HL-60 (cell line): ENCODE measurements around the gene FREM2.

Experiments
- POLR2AphosphoS5 ChIP-seq: IDR thresholded peaks from 2 replicates; pipeline ENCODE4 v1.6.1; 2012; ENCODE audit warnings: low read depth
- TF ChIP-seq, protein P1 (sequence below): IDR thresholded peaks from one replicate; pipeline ENCODE4 v1.5.1; 2011; ENCODE audit warnings: low read length, control low read depth, inconsistent platforms; ENCODE audit not compliant: insufficient read depth
- TF ChIP-seq, protein P2 (sequence below): IDR thresholded peaks from 2 replicates; pipeline ENCODE4 v1.6.1; 2012; ENCODE audit warnings: low read depth; ENCODE audit not compliant: insufficient replicate concordance

DNA sequence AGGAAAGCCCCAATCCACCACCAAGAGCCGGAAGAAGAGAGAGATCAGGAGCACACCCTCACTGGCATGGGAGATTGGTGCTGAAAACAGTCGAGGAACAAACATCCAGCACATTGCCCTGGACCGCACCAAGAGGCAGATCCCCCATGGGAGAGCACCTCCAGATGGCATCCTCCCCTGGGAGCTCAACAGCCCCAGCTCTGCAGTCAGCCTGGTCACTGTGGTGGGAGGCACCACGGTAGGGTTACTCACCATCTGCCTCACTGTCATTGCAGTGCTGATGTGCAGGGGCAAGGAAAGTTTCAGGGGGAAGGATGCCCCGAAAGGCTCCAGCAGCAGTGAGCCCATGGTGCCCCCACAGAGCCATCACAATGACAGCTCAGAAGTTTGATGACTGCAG is 193.5 kb downstream of the FREM2 start:
- TF ChIP-seq POLR2AphosphoS5, result no peak
- TF ChIP-seq, protein P1, sequence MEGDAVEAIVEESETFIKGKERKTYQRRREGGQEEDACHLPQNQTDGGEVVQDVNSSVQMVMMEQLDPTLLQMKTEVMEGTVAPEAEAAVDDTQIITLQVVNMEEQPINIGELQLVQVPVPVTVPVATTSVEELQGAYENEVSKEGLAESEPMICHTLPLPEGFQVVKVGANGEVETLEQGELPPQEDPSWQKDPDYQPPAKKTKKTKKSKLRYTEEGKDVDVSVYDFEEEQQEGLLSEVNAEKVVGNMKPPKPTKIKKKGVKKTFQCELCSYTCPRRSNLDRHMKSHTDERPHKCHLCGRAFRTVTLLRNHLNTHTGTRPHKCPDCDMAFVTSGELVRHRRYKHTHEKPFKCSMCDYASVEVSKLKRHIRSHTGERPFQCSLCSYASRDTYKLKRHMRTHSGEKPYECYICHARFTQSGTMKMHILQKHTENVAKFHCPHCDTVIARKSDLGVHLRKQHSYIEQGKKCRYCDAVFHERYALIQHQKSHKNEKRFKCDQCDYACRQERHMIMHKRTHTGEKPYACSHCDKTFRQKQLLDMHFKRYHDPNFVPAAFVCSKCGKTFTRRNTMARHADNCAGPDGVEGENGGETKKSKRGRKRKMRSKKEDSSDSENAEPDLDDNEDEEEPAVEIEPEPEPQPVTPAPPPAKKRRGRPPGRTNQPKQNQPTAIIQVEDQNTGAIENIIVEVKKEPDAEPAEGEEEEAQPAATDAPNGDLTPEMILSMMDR, result no peak
- TF ChIP-seq, protein P2, sequence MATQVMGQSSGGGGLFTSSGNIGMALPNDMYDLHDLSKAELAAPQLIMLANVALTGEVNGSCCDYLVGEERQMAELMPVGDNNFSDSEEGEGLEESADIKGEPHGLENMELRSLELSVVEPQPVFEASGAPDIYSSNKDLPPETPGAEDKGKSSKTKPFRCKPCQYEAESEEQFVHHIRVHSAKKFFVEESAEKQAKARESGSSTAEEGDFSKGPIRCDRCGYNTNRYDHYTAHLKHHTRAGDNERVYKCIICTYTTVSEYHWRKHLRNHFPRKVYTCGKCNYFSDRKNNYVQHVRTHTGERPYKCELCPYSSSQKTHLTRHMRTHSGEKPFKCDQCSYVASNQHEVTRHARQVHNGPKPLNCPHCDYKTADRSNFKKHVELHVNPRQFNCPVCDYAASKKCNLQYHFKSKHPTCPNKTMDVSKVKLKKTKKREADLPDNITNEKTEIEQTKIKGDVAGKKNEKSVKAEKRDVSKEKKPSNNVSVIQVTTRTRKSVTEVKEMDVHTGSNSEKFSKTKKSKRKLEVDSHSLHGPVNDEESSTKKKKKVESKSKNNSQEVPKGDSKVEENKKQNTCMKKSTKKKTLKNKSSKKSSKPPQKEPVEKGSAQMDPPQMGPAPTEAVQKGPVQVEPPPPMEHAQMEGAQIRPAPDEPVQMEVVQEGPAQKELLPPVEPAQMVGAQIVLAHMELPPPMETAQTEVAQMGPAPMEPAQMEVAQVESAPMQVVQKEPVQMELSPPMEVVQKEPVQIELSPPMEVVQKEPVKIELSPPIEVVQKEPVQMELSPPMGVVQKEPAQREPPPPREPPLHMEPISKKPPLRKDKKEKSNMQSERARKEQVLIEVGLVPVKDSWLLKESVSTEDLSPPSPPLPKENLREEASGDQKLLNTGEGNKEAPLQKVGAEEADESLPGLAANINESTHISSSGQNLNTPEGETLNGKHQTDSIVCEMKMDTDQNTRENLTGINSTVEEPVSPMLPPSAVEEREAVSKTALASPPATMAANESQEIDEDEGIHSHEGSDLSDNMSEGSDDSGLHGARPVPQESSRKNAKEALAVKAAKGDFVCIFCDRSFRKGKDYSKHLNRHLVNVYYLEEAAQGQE, result no peak
